GM19452 (cell line): Measurements from ENCODE around the gene ANXA8.
"Not testable (repeated sequence)": the region's sequence is repeated elsewhere in the genome, so short reads cannot be mapped to it uniquely, and the experiment has no call there.

Experiments used
- ATAC-seq: cut with Tn5 transposase; IDR thresholded peaks from one replicate; pipeline ENCODE4 v1.9.1; 2021; ENCODE audit not compliant: unreplicated experiment

The ANXA8 gene

GRCh38 chr10:47465216-47465917, 18.5 kb downstream of the ANXA8 start:
- ATAC-seq, result not testable (repeated sequence)

DNA sequence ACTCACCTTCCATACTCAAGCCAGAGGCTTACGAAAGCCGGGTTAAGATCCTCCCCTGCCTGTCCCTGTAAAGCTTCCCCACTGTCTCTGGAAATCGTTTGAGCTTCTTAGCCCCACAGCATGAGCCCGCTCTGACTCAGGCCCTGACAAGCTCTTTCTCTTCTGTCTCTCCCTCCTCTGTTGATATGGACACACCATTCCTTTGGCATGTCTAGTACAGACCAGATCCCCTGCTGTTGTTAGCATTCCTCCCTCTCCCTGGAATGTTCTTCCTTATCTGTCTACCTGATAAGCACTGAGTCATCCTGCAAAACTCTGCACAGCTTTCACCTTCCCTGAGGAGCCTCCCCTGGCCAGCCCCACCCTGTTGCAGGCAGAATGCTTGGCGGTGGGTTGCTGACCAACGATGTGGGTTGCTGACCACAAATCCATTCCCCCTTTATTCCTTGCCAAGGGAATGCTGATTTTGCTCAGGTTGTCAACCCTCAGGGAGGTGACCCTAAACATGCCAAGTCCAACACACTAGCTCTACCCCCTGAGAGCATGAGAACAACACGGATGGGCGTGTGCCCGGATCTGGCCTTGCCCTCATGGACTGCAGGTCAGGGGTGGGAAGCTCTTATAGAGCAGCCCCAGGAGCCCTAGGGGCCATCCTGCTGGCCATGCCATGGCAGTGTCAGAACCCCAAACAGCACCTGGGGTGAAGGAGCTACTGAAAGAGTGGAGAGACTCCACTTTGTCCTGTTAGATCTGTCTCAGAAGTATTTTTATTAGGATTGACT, 21.1 kb downstream of the ANXA8 start:
- ATAC-seq, result not testable (repeated sequence)

DNA sequence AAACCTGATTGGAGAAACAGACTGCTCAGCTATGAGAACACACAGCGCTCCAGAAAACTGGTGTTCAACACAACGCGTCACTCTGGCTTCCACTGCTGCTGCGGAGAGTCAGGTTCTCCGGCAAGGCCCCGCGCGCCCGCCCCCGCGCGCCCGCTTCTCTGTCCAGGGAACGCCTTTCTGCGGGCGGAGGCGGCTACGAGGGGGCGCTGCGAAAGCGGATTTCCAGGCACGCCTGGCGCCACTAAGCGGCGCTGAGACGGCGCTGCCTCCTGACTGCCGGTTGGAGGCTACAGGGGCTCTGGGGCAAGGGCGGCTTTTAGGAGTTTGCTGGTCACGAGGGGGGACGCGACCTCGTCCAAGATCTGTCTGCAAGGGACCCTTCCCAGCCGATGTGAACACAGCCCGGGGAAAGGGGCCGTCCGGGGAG, 22.6 kb downstream of the ANXA8 start:
- not testable (repeated sequence) for ATAC-seq

- ATAC-seq, result no peak
Observed at GRCh38 chr10:47458466-47459154, 25.3 kb downstream of the ANXA8 start.

DNA sequence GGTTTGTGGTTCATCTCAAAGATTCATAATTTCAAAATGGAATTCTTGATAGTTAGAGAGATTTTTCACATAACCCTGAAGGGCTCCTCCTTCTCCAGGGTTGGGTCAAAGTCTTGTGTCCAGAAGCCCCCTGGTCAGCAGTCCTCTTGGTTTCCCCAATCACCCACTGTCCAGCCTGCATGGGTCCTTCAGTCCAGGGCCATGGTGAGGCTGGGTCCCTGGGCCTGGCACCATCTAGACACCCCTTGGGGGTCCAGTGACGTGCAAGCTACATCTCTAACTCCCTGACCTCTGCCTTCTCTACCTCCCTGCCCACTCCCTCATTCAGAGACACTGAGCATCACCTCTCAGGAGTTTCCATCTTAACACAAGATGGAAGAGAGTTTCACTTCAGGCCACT, 26.1 kb downstream of the ANXA8 start:
- ATAC-seq, result no peak

DNA sequence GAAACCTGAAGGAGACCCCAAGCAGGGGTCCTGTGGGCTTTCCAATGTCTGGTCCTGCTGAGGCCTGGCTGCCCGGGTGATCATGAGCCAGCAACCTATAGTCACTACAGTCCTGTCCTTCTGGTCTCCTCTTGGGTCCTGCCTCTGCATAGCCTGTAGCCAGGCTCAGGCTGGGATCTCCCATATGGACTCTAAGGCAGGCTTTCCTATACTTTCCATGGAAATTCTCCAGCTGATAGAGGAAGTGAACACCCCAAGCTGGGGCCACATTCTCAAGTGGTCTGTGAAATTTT, 26.4 kb downstream of the ANXA8 start:
- ATAC-seq, result no peak

DNA sequence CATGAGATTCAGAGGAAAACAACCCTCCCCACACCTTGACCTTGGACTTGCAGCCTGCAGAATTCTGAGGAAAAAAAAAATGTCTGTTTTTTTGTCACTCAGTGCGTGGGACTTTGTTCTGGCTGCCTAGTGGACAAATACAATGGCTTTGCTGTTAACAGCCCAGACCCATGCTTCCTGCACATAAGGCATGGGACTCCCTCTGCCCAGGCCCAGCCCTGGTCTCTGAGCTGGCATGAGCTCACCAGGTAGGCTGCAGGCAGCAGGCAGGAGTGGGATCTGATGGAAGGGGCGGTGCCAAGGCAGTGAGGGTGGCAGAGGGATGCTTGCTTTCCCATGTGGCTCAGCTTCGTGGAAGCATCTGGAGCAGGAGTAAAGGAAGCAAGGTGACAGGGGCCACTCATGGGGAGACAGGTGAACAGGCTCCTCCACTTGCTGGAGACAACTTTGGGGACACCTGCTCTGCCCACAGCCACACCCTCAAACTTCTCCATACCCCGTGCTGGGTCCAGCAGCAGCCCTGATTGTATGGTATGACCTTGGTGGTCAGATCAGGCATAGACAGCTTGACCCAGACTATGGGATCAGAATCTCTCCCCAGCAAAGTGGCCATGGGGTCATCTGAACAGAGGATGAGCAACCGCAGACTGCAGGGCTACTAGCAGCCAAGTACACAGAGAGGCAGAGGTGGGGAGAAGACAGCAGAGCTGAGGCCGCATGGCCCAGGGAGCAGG, 27.0 kb downstream of the ANXA8 start:
- no peak for ATAC-seq

DNA sequence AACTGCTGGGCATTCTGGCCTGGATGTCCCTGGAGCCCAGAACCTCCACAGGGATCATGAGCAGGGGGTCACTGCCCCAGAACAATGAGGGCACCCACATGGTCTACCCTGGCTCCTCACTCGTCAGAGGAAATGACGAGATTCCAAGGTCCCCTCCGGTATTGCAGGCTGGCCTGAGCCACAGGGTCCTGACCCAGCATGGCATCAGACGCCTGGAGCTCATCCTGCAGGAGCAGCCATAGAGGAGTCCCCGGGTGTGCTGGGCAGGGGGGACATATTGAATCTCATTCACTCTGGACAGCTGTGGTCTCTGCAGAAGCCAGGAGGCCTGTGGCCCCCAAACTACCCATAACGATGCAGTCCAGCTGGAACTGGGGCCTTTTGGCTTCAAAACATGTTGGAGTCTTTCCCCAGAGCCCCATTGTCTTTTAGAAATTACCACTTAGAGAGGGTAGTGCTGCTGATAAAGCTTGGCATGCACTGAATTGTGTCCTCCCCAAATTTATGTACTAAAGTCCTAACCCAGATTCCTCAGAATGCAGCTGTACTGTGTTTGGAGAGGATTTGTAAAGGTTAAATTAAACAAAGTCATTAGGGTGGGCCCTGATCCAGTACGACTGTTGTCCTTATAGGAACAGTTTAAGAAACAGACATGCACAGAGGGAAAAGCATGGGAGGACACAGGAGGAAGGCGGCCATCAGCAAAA, 27.7 kb downstream of the ANXA8 start:
- no peak for ATAC-seq

GRCh38 chr10:47455350-47456078, 28.4 kb downstream of the ANXA8 start:
- not testable (repeated sequence) for ATAC-seq

DNA sequence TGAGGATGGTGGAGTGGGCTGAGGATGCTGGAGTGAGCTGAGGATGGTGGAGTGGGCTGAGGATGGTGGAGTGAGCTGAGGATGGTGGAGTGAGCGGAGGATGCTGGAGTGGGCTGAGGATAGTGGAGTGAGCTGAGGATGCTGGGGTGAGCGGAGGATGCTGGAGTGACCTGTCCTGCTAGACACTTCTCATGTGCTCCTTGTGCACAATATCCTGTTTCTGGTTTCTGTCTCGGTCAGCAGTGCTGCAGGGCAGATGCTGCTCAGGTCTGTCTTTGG, 29.2 kb downstream of the ANXA8 start:
- no peak for ATAC-seq

DNA sequence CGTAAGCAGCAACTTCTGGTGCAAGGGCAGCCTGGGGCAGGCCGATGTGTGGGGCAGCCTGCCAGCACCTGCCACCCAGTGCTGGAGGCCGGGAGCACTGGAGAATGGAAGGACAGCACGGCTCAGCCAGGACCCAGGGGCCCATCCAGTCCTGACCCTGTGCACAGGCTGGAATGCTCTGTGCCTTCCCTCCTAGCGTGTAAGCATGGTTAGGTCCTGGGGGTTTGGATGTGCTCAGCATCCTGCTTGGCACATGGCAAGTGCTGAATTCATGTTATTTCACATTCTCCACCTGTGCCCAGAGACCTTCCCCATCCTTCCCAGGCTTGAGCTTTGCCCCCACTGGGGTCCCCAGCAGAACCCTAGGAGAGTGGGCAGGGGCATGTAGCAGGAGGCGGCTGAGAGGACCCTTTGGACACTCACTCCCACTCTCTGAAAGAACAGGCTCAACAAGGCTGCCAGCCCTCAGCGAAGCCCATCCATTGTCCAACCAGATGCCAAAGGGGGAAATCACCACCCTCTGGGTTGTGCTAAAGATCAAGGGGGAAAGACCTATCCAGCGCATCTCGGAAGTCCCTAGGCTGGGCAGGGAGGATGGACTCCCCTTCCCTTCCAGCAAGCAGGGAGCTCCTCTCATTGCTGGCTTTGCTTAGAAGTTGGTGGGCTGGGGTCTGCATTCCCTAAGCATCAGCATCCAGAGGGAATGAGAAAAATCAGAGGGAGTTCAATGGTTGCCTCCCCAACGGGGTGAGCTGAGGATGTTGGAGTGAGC, 29.7 kb downstream of the ANXA8 start:
- no peak for ATAC-seq

GRCh38 chr10:47453141-47454007, 30.5 kb downstream of the ANXA8 start:
- no peak for ATAC-seq

- ATAC-seq, result no peak
Observed at GRCh38 chr10:47452495-47453140, 31.3 kb downstream of the ANXA8 start.

DNA sequence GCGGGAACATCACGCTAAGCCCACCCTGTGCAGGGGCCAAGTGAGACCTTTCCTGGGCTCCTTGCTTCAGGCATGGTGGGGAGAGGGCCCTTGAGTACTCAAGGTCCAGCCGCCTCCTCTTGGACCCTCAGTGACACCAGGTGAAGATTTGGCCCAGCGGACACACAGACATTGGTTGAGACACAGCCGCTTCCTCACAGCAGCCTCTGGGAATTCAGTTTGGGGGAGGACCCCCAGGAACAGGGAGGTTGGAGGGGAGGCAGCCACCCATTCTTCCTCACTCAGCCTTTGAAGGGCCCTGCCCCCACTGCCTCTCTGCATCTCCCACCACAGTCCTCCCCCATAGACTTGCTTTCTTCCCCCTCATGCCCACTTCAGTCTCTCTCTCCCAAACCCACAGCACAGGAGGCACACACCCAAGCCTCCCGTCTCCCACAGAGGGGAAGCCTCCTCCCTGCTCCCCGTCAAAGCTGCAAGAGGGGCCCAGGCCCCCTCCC, 31.9 kb downstream of the ANXA8 start:
- no peak for ATAC-seq

GRCh38 chr10:47451273-47451997, 32.5 kb downstream of the ANXA8 start:
- ATAC-seq, result no peak

DNA sequence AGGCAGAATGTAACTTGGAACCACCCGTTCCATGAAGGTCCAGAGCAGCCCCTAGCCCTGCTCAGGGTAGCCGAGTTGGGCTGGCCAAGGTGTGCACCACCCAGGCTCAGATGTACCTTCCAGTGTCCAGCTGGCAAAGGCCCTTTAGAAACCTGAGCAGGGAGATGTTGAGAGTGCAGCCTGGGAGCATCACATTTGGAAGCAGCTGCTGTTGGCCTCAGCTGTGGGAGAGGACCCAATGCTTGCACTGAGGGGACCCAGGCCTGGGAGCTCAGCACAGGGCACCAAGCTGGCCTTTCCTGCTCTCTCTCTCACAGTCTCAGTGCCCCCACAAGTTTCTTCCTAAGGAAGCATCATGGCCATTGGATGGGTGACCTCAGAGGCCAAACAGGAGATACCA, 33.5 kb downstream of the ANXA8 start:
- ATAC-seq, result no peak

DNA sequence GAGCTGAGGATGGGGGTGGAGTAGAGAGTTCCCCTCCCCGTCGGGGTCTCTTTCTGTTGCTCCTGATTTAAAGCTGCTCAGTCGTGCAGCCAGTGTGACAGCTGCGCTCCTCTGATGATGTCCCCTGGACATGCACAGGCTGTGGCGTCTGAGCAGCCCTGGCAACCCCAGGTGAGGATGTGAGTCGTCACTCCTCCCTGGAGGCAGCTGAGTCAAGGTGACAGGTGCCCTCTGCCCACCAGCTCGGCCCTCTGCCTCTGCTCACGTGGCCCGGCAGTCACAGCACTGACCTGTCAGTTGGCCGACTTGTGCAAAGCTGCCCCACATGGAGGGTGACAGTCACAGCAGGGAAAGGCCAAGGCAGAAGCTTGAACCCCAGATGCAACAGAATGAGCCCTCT, 33.9 kb downstream of the ANXA8 start:
- no peak for ATAC-seq
